Measurements from ENCODE around the gene GDAP1L1. TPM values are rescaled to one million over a fixed set of nuclear protein-coding genes. Genes with fewer than 3 reads are reported as not detected.
A peak's percentile ranks its signal among the peaks of the same experiment; 100 is the strongest.

GDAP1L1 gene
- total RNA-seq, 1 experiment from 2014 or later = 4.2 TPM

GRCh38 chr20:44288252-44288651, 41.1 kb downstream of the GDAP1L1 start:
- H3K27ac Mint-ChIP-seq (ENCODE audit: unreplicated experiment) = no peak overlapping the region
- Histone ChIP-seq H3K9me3 (peaks cover 7% of the 10 kb centered on the region; the same call in 1 of the 2 replicates), H3K27me3 (replicated peaks; ENCODE audit: control insufficient read depth, insufficient read depth, low read length) (no peaks in the 10 kb centered on the region), H3K4me3 (ENCODE audit: low read depth, low read length) (no peak overlapping the region), H3K36me3 (ENCODE audit: control insufficient read depth, insufficient read depth, low read length) (no peaks in the 10 kb centered on the region), H3K4me1 (no peaks in the 10 kb centered on the region)
- no TSS peak for BruUV-seq (replicated peaks)
- H3K27me3 Mint-ChIP-seq (ENCODE audit: insufficient read depth, unreplicated experiment) = no peaks in the 10 kb centered on the region
- intact Hi-C loops (cut with micrococcal nuclease; ENCODE audit: unreplicated experiment) = no loop called here
- no peak overlapping the region for H3K4me3 Mint-ChIP-seq (ENCODE audit: unreplicated experiment)
- no peaks in the 10 kb centered on the region for H3K36me3 Mint-ChIP-seq (ENCODE audit: insufficient read depth, unreplicated experiment)
- no peaks in the 10 kb centered on the region for H3K4me1 Mint-ChIP-seq (ENCODE audit: low read depth, unreplicated experiment)
- POLR2A ChIA-PET = no interaction called here
- TF ChIP-seq, protein P1, sequence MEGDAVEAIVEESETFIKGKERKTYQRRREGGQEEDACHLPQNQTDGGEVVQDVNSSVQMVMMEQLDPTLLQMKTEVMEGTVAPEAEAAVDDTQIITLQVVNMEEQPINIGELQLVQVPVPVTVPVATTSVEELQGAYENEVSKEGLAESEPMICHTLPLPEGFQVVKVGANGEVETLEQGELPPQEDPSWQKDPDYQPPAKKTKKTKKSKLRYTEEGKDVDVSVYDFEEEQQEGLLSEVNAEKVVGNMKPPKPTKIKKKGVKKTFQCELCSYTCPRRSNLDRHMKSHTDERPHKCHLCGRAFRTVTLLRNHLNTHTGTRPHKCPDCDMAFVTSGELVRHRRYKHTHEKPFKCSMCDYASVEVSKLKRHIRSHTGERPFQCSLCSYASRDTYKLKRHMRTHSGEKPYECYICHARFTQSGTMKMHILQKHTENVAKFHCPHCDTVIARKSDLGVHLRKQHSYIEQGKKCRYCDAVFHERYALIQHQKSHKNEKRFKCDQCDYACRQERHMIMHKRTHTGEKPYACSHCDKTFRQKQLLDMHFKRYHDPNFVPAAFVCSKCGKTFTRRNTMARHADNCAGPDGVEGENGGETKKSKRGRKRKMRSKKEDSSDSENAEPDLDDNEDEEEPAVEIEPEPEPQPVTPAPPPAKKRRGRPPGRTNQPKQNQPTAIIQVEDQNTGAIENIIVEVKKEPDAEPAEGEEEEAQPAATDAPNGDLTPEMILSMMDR (IDR thresholded peaks at IDR 0.05; ENCODE audit: insufficient read depth in 1 of 2, low read depth in 1 of 2, low read length in 1 of 2, severe bottlenecking in 1 of 2, unreplicated experiment in 1 of 2) = peak; percentile 7 to 16
- peaks cover 10% of the 10 kb centered on the region for H3K9me3 Mint-ChIP-seq (ENCODE audit: unreplicated experiment)
- CTCF ChIA-PET = no interaction called here
- DNase-seq = peak in 1 of 2 experiments; percentile 26

GRCh38 chr20:44291754-44292153, 44.6 kb downstream of the GDAP1L1 start:
- BruUV-seq (replicated peaks) = no TSS peak
- H3K27ac Mint-ChIP-seq (ENCODE audit: unreplicated experiment) = no peak overlapping the region
- no peaks in the 10 kb centered on the region for H3K4me1 Mint-ChIP-seq (ENCODE audit: low read depth, unreplicated experiment)
- no peaks in the 10 kb centered on the region for H3K36me3 ChIP-seq (ENCODE audit: control insufficient read depth, insufficient read depth, low read length)
- H3K9me3 Mint-ChIP-seq (ENCODE audit: unreplicated experiment) = peaks cover 10% of the 10 kb centered on the region
- ChIA-PET CTCF (interaction anchor here (1.3 kb wide), 1 partner anchor 19 kb away, joined by 4 read pairs; the partner anchor contains the start of gene FITM2), POLR2A (no interaction called here)
- intact Hi-C loops (cut with micrococcal nuclease; ENCODE audit: unreplicated experiment) = loop anchor here (1.0 kb wide), 1 partner anchor 279 kb away; no protein-coding TSS in a partner anchor
- no peaks in the 10 kb centered on the region for H3K4me1 ChIP-seq
- peaks cover 7% of the 10 kb centered on the region; the same call in 1 of the 2 replicates for H3K9me3 ChIP-seq
- no peak overlapping the region for H3K4me3 ChIP-seq (ENCODE audit: low read depth, low read length)
- H3K36me3 Mint-ChIP-seq (ENCODE audit: insufficient read depth, unreplicated experiment) = no peaks in the 10 kb centered on the region
- DNase-seq = peak; percentile 53 to 63
- no peaks in the 10 kb centered on the region for H3K27me3 Mint-ChIP-seq (ENCODE audit: insufficient read depth, unreplicated experiment)
- TF ChIP-seq, protein P1 (IDR thresholded peaks at IDR 0.05; ENCODE audit: insufficient read depth in 1 of 2, low read depth in 1 of 2, low read length in 1 of 2, severe bottlenecking in 1 of 2, unreplicated experiment in 1 of 2) = no peak
- H3K4me3 Mint-ChIP-seq (ENCODE audit: unreplicated experiment) = no peak overlapping the region
- H3K27me3 ChIP-seq (replicated peaks; ENCODE audit: control insufficient read depth, insufficient read depth, low read length) = no peaks in the 10 kb centered on the region

- POLR2A ChIA-PET = interaction anchor here (0.6 kb wide), 1 partner anchor 226 kb away, joined by 3 read pairs; the partner anchor contains the start of gene SERINC3
- no peaks in the 10 kb centered on the region for H3K36me3 ChIP-seq (ENCODE audit: control insufficient read depth, insufficient read depth, low read length)
- intact Hi-C loops (cut with micrococcal nuclease; ENCODE audit: unreplicated experiment) = no loop called here
- H3K4me1 Mint-ChIP-seq (ENCODE audit: low read depth, unreplicated experiment) = no peaks in the 10 kb centered on the region
- no peak overlapping the region for H3K4me3 ChIP-seq (ENCODE audit: low read depth, low read length)
- CTCF ChIA-PET = interaction anchor here (0.6 to 0.8 kb wide), 2 partner anchors 14 to 1996 kb away, joined by 4 read pairs; no protein-coding TSS in a partner anchor
- H3K27me3 Mint-ChIP-seq (ENCODE audit: insufficient read depth, unreplicated experiment) = no peaks in the 10 kb centered on the region
- no peak for DNase-seq
- TF ChIP-seq, protein P1 (IDR thresholded peaks at IDR 0.05; ENCODE audit: insufficient read depth in 1 of 2, low read depth in 1 of 2, low read length in 1 of 2, severe bottlenecking in 1 of 2, unreplicated experiment in 1 of 2) = no peak
- H3K9me3 Mint-ChIP-seq (ENCODE audit: unreplicated experiment) = peaks cover 5% of the 10 kb centered on the region
- BruUV-seq (replicated peaks) = no TSS peak
- peak overlapping the region; percentile 9 for H3K27ac Mint-ChIP-seq (ENCODE audit: unreplicated experiment)
- H3K4me3 Mint-ChIP-seq (ENCODE audit: unreplicated experiment) = no peak overlapping the region
- H3K4me1 ChIP-seq = no peaks in the 10 kb centered on the region
- no peaks in the 10 kb centered on the region for H3K27me3 ChIP-seq (replicated peaks; ENCODE audit: control insufficient read depth, insufficient read depth, low read length)
- no peaks in the 10 kb centered on the region for H3K36me3 Mint-ChIP-seq (ENCODE audit: insufficient read depth, unreplicated experiment)
- H3K9me3 ChIP-seq = no peaks in the 10 kb centered on the region
These were observed 48.9 kb downstream of the GDAP1L1 start for GRCh38 chr20:44296011-44296410.
